ENCODE results near the gene SH3BGRL2.

SH3BGRL2 gene

DNA sequence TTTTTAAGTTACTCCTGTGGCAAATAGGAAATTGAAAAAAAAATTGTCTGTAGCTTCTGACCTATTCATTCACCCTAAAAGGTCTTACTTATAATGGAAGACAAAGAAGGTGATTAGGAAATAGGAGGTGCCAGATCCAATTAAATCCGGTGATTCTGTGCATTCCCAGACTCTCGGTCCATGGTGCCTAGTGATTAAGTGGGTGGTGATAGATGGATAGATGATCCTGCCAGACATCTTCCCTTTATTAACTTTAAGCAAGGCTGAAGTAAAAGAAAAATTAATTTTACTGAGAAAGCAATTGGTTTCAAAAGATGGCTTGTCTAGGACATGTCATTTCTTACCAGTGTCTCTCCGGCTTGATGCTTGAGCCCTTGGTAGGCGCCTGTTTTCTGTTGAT, 80.0 kb downstream of the SH3BGRL2 start:
- no peak for DNase-seq (ENCODE audit: low read depth in 1 of 2, low spot score in 1 of 2)
- no peak for TF ChIP-seq SPI1 (IDR thresholded peaks at IDR 0.05; ENCODE audit: borderline replicate concordance, low read depth)
- TF ChIP-seq POLR2AphosphoS5 (IDR thresholded peaks at IDR 0.05; ENCODE audit: low read depth): no peak
- no peak for TF ChIP-seq CTCF (IDR thresholded peaks at IDR 0.05; ENCODE audit: insufficient read depth, low read length)
- no peak for TF ChIP-seq GABPA (IDR thresholded peaks at IDR 0.05; ENCODE audit: low read depth)
- TF ChIP-seq REST (IDR thresholded peaks at IDR 0.05; ENCODE audit: insufficient replicate concordance, low read depth): no peak
- H3K4me3 ChIP-seq (replicated peaks; ENCODE audit: insufficient read depth, low read length): no peak overlapping the region
- no peak overlapping the region for H3K27ac ChIP-seq (replicated peaks)
- H3K27me3 ChIP-seq (ENCODE audit: insufficient read depth, poor library complexity, severe bottlenecking): no peaks in the 10 kb centered on the region

- Histone ChIP-seq H3K4me3 (replicated peaks; ENCODE audit: insufficient read depth, low read length) (no peak overlapping the region), H3K27ac (replicated peaks) (no peak overlapping the region), H3K27me3 (ENCODE audit: insufficient read depth, poor library complexity, severe bottlenecking) (no peaks in the 10 kb centered on the region)
- no peak for TF ChIP-seq GABPA (IDR thresholded peaks at IDR 0.05; ENCODE audit: low read depth)
- no peak for TF ChIP-seq REST (IDR thresholded peaks at IDR 0.05; ENCODE audit: insufficient replicate concordance, low read depth)
- no peak for TF ChIP-seq SPI1 (IDR thresholded peaks at IDR 0.05; ENCODE audit: borderline replicate concordance, low read depth)
- no peak for TF ChIP-seq POLR2AphosphoS5 (IDR thresholded peaks at IDR 0.05; ENCODE audit: low read depth)
- TF ChIP-seq CTCF (IDR thresholded peaks at IDR 0.05; ENCODE audit: insufficient read depth, low read length): no peak
- DNase-seq (ENCODE audit: low read depth in 1 of 2, low spot score in 1 of 2): no peak
Observed at GRCh38 chr6:79712144-79712543, 81.0 kb downstream of the SH3BGRL2 start.

- TF ChIP-seq REST (IDR thresholded peaks at IDR 0.05; ENCODE audit: insufficient replicate concordance, low read depth) (no peak), POLR2AphosphoS5 (IDR thresholded peaks at IDR 0.05; ENCODE audit: low read depth) (no peak), SPI1 (IDR thresholded peaks at IDR 0.05; ENCODE audit: borderline replicate concordance, low read depth) (no peak), GABPA (IDR thresholded peaks at IDR 0.05; ENCODE audit: low read depth) (no peak), CTCF (IDR thresholded peaks at IDR 0.05; ENCODE audit: insufficient read depth, low read length) (no peak)
- no peaks in the 10 kb centered on the region for H3K27me3 ChIP-seq (ENCODE audit: insufficient read depth, poor library complexity, severe bottlenecking)
Observed at GRCh38 chr6:79712616-79713135, 81.5 kb downstream of the SH3BGRL2 start.

More at GRCh38 chr6:79712616-79713135, 81.5 kb downstream of the SH3BGRL2 start:
- no peak overlapping the region for H3K4me3 ChIP-seq (replicated peaks; ENCODE audit: insufficient read depth, low read length)
- DNase-seq (ENCODE audit: low read depth in 1 of 2, low spot score in 1 of 2): no peak
- H3K27ac ChIP-seq (replicated peaks): no peak overlapping the region
